Medulla oblongata (tissue), 1 donor: Measurements from ENCODE around the gene POFUT1.
A peak's percentile ranks its signal among the peaks of the same experiment; 100 is the strongest.
"Not testable (repeated sequence)": the region's sequence is repeated elsewhere in the genome, so short reads cannot be mapped to it uniquely, and the experiment has no call there.

ENCODE experiments used
- DNase-seq: peaks from one replicate; pipeline ENCODE4 v3.0.0-alpha.2; 2015; ENCODE audit errors: extremely low spot score

Gene POFUT1

GRCh38 chr20:32189123-32189410 lies 18.6 kb upstream of the POFUT1 start:
- DNase-seq, result no peak

GRCh38 chr20:32189691-32190615 lies 17.7 kb upstream of the POFUT1 start:
- DNase-seq, result peak; percentile 32

GRCh38 chr20:32190616-32191415 lies 16.9 kb upstream of the POFUT1 start:
- no peak for DNase-seq

DNA sequence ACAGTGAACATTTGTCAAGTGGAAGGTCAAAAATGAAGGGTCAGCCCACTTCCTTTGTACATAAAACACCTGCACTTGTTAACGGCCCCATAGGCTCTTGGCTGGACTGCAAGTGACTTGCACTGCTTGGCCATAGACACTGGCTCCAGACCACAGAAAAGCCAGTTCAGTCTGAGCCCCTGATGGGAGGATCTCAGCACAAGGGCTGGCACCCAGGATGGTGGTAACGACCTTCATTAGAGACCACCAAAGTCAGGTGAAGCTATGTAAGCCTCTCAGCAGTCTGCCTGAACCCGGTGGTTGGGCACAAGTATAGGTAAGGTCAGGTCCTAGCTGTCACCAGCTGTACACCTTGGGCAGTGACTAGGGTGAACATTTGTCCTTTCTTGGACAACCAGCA lies 16.3 kb upstream of the POFUT1 start:
- no peak for DNase-seq

GRCh38 chr20:32191873-32192272 lies 15.8 kb upstream of the POFUT1 start:
- no peak for DNase-seq

- DNase-seq, result no peak
Observed at GRCh38 chr20:32192698-32193097, 15.0 kb upstream of the POFUT1 start.

DNA sequence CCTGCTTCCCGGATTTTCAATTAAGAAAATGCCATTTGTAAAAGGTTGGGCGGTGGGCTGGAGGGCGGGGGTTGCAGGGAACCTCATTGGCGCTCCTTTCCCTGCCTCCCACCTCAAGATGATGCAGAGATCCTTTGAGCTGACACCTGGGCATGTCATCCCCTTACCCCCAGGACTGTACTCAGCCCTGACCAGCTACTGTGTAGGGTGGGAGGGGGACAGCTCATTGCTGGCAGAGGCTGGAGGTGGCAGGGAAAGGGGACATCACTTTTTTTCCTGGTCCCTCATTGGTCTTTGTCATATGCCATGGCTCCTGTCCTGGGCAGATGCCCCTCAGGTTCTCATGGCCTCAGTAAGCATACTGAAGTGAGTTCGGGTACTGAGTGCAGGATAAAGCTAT lies 14.3 kb upstream of the POFUT1 start:
- DNase-seq, result not testable (repeated sequence)

DNA sequence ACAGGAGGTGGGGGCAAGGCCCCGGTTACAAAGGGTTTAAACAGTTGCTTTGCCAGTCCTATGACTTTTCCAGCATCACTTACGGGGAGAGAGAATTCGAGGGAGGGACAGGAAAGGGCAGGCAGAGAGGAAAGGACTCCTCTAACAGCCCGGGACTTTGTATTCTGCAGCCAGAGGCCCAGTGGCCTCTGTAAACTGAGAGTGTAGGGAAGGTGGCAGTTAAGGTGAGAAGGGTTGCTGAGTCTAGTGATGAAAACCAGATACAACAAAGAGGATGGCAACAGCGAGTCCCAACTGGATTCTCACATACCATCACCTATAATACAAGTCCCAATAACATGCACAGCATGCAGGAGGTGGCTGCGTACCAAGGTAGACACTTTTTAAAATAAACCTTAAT lies 13.7 kb upstream of the POFUT1 start:
- DNase-seq, result no peak

GRCh38 chr20:32195581-32195980 lies 12.1 kb upstream of the POFUT1 start:
- no peak for DNase-seq

DNA sequence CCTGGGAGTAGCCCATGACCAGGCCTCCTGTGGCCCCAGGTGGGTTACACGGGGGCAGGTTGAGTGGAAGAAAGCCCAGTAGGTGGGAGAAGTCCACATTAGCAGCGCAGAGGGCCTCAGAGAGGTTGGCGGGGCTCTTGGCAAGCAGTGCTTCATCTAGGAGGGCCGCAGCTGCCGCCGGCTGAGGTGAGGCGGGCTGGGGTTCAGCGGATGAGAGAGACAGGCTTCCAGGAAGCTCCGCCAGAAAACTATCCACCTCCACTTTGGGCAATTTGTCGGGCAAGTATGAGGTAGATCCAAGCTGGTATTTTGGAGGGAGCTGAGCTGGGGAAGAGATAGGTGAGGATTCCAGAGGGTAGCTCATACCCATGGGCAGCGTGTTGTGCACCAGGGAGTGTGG lies 11.1 kb upstream of the POFUT1 start:
- not testable (repeated sequence) for DNase-seq

DNA sequence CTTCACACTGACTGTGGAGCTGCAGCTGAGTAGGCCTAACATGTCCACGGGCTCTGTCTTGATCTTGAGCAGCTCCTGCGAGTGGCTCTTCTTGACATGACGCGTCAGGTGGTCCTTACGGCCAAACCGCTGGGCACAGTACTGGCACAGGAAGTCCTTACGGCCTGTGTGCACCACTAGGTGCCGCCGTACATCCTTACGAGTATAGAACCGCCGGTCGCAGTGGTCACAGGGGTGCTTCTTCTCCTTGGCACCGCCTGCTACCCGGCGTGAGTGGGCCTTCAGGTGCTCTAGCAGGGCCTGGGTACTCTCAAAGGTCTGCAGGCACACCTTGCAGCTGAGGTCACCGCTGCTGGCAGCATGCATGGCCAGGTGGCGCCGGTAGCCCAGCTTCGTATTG lies 10.5 kb upstream of the POFUT1 start:
- DNase-seq, result not testable (repeated sequence)

DNA sequence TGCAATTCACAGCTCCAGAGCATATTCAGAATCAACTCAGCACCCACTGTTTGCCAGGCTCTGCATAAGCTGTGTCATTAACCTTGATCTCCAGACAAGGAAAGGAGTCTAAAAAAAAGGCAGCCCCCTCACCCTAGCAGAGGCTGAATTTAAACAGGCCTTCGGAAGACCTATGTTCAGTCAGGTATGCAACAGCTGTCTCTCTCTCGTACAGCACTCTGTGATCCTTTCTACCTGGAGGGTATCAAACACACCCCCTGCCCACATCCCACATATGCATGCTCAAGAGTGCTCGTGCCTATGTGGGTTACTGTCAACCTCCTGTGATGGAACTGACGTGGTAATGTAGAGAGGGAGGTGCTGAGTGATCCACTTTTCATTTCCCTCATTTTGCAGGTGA lies 8.7 kb upstream of the POFUT1 start:
- DNase-seq, result no peak

DNA sequence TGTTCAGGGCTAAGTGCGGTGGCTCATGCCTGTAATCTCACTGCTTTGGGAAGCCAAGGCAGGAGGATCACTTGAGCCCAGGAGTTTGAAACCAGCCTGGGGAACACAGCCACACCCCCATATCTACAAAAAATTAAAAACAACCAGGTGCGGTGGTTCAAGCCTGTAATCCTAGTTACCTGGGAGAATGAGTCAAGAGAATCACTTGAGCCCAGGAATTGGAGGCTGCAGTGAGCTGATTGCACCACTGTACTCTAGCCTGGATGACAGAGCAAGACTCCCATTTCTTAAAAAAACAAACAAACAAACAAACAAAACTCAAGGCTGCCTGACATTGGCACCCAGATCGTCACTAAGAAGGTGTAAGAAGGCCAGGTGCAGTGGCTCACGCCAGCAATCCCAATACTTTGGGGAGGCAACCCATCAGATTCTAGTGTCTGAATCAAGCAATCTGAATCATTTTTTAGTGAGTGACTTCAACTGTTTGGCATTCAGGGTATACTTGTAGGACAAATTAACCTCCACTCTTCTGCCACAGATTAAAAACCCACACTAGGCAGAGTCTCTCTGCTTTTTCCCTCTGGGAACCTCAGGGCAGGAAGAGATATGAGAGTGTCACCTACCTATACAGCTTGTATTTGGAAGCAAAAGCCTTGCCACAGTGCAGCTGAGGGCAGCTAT lies 6.2 kb upstream of the POFUT1 start:
- no peak for DNase-seq

GRCh38 chr20:32201977-32202363 lies 5.7 kb upstream of the POFUT1 start:
- no peak for DNase-seq

DNA sequence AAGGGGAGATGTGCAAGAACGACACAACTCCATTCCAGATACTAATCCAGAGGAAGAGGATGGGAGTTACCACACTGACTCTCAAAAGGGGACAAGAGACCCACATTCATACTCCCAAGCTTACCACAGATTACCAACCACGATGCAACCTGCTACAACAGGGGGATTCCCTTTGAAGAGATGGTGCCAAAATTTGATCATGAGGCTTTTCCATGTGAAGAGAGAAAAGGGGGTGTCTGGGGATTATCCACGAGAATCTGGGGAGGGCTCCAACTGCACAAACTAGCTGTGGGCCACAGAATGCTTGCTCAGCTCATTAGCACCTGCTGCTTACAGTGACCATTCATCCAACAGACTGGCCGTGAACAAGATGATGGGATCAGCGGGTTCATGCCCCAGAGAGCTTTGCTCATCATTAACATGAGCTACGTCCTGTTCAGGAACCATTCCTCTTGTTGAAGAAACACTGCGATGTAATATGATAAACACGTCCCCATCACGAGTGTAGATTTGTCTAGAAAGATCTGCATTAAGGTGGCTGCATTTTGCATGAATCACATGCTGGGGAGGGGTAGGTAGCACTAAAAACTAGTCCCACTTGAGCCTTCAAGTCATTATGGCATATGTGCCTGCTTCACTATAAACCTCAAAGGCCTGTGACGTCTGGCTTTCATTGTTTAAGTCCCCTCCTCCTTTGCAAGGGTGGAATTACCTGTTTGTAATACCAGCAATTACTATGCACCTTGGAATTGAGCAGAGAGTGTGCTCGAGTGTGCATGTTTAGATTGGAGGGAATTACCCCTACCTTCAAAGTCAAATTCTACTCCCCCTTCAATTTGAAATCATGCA lies 4.1 kb upstream of the POFUT1 start:
- DNase-seq, result no peak

DNA sequence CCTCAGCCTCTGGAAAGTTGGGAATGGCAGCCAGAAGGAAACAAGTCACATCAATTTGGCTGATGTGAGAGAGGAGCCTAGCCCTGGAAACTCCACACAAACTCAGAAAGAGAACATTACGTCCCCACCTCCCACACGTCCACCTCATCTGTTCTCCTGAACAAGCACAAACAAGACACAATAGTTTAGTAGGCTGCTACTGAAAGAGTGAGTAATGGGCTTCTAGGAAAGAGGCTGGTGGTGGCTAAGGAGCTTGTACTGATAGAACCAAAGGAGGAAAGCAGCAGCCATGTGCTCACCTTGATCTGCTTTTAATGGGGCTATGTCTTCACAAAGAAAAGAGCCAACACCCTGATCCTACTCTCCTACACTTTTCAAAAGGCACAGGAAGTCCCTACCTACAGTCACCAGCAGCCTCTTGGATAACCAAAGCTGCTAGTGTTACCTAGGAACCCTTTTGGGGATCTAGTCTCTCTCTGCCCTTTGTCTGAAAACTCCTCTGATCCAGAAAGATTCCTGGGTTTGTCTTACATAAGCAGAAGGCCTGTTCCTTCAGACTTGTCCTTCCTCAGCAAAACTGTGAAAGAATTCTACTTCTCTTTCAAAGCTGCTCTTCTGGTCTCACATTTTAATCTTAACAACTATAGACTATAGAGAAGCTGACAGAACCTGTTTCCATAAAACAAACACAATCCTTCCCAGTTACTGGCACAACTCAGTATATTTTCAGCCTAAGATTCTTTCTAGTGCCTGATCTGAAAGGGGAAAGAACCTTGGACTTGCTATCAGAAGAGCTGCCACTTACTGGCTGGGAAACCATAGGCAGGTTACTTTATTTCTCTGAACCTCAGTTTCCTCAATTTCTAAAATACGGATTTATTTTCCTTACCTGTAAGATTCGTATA lies 3.2 kb upstream of the POFUT1 start:
- no peak for DNase-seq

GRCh38 chr20:32205110-32205842 lies 2.4 kb upstream of the POFUT1 start:
- peak; percentile 29 for DNase-seq

GRCh38 chr20:32205843-32206759 lies 1.6 kb upstream of the POFUT1 start:
- DNase-seq, result no peak
